ENCODE measurements around the gene MLN. TPM values are rescaled to one million over a fixed set of nuclear protein-coding genes. Genes with fewer than 3 reads are reported as not detected.

MLN gene
- total and polyA plus RNA-seq, 10 donors, result not detected

DNA sequence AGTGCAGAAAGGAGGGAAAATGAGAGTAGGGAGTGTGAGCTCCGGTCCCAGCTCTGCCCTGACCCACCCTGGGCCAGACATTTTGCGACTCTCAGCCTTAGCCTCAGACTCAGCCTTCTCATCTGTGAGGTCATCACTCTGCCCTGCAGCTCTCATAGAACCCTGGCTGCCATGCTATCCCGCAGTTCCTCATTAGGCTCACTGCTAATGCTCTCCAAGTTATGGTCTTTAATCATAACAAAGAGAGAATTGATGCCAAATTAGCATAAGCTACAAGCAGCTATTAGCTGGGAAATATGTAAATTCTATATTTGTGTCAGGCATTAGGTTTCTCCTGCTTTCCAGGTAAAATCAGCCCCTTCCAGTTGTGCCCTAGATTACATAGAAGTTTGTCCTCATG is 46.5 kb upstream of the MLN start:
- no peaks in the 10 kb centered on the region for H3K36me3 ChIP-seq
- H3K27me3 ChIP-seq (replicated peaks in 1 of 7), result peaks cover 0 to 62% (median 3%) of the 10 kb centered on the region in 7 donors
- no peak for TF ChIP-seq POLR2AphosphoS5 (IDR thresholded peaks at IDR 0.05)
- TF ChIP-seq, protein P1, sequence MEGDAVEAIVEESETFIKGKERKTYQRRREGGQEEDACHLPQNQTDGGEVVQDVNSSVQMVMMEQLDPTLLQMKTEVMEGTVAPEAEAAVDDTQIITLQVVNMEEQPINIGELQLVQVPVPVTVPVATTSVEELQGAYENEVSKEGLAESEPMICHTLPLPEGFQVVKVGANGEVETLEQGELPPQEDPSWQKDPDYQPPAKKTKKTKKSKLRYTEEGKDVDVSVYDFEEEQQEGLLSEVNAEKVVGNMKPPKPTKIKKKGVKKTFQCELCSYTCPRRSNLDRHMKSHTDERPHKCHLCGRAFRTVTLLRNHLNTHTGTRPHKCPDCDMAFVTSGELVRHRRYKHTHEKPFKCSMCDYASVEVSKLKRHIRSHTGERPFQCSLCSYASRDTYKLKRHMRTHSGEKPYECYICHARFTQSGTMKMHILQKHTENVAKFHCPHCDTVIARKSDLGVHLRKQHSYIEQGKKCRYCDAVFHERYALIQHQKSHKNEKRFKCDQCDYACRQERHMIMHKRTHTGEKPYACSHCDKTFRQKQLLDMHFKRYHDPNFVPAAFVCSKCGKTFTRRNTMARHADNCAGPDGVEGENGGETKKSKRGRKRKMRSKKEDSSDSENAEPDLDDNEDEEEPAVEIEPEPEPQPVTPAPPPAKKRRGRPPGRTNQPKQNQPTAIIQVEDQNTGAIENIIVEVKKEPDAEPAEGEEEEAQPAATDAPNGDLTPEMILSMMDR (IDR thresholded peaks at IDR 0.05 in 8 of 11, conservative IDR thresholded peaks at IDR 0.05 in 3 of 11), result no peak
- TF ChIP-seq POLR2A (IDR thresholded peaks at IDR 0.05), result no peak
- H3K27ac ChIP-seq, result no peak overlapping the region
- H3K4me3 ChIP-seq, result no peak overlapping the region
- H3K9me3 ChIP-seq, result no peaks in the 10 kb centered on the region
- intact Hi-C loops (cut with DNase I; ENCODE audit: low total_unique reads), result no loop called here
- H3K4me1 ChIP-seq, result peaks cover 0 to 10% (median 0%) of the 10 kb centered on the region in 6 donors
- 80 to 94% (median 86%) methylated on average over 3 of the region's 3 CpGs for WGBS, 5 donors
- no peak for DNase-seq

DNA sequence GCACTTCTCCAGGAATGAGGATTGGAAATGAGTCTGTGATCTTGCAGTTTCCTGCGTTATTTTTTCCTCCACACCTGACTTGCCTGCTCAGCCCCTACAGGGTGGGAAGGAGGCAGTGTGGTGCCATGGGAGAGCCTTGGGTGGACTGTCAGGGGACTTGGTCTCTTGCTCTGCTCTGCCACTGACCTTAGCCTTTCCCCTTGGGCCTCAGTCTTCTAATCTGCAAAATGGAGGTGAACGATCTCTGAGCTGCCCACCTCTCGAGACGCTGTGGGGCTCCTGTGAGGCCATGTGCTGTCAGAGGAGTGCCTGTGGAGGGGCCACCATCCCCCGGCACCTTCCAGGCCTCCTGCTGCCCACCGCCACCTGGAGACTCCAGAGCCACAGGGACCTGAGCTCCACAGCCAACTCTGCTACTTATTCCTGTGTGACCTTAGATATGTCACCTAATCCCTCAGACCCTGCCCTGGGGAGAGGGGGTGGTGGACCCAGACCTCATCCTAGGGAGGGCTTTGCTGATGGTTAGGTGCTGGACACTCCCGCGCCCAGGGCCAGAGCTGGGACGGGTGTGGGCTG is 45.8 kb upstream of the MLN start:
- Histone ChIP-seq H3K27me3 (replicated peaks in 1 of 7) (peaks cover 0 to 56% (median 3%) of the 10 kb centered on the region in 7 donors), H3K4me3 (no peak overlapping the region), H3K27ac (no peak overlapping the region), H3K4me1 (peaks cover 0 to 3% (median 0%) of the 10 kb centered on the region in 6 donors), H3K36me3 (no peaks in the 10 kb centered on the region), H3K9me3 (no peaks in the 10 kb centered on the region)
- intact Hi-C loops (cut with DNase I; ENCODE audit: low total_unique reads), result no loop called here
- TF ChIP-seq POLR2AphosphoS5 (IDR thresholded peaks at IDR 0.05) (no peak), POLR2A (IDR thresholded peaks at IDR 0.05) (no peak)
- TF ChIP-seq, protein P1 (IDR thresholded peaks at IDR 0.05 in 8 of 11, conservative IDR thresholded peaks at IDR 0.05 in 3 of 11), result no peak
- 91 to 98% (median 93%) methylated on average over 7 to 9 of the region's 9 CpGs for WGBS, 5 donors
- DNase-seq, result no peak

DNA sequence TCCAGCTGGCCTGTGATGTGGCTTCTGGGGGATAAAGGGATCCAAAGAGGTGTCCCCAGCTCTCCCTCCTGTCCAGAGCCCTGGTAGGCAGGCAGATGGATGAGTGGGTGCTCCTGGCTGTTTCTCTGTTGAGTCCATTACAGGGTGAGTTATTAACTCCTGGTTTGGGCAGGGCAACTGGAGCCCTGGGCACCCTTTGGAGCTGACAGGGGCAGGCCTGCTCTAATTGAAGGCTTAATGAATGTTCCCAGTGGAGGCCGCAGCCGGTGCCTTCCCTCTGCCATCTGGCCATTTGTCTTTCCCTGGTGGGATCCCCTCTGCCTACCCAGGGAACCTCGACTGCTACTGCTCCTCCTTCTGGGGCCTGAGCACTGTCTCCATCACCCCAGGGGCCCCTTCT is 44.7 kb upstream of the MLN start:
- 84 to 93% (median 91%) methylated on average over 3 of the region's 3 CpGs for WGBS, 5 donors
- H3K4me3 ChIP-seq, result no peak overlapping the region
- TF ChIP-seq POLR2A (IDR thresholded peaks at IDR 0.05), result no peak
- TF ChIP-seq, protein P1 (IDR thresholded peaks at IDR 0.05 in 8 of 11, conservative IDR thresholded peaks at IDR 0.05 in 3 of 11), result no peak
- no peak for TF ChIP-seq POLR2AphosphoS5 (IDR thresholded peaks at IDR 0.05)

DNA sequence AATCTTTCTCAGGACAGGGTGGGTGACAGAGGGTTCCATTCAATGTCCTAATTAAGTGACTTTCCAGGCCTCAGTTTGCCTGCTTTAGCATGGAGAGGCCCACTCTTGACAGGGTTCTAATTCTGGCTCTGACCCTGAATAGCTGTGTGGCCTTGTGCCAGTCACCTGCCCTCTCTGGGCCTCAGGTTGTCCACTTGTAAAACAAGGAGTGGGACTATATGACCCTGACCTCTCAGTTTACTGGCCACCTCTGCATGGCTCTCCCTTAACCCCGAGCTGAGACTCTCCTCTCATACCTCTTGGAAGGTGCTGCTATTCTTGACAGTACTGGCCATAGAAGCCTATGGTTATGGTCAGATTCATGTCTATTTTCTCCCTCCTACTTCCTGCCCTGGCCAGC is 44.1 kb upstream of the MLN start:
- Histone ChIP-seq H3K36me3 (no peaks in the 10 kb centered on the region), H3K4me1 (no peaks in the 10 kb centered on the region), H3K4me3 (no peak overlapping the region), H3K27ac (no peak overlapping the region), H3K9me3 (no peaks in the 10 kb centered on the region), H3K27me3 (replicated peaks in 1 of 7) (peaks cover 0 to 39% (median 2%) of the 10 kb centered on the region in 7 donors)
- no peak for DNase-seq
- TF ChIP-seq POLR2AphosphoS5 (IDR thresholded peaks at IDR 0.05) (no peak), POLR2A (IDR thresholded peaks at IDR 0.05) (no peak)
- TF ChIP-seq, protein P1 (IDR thresholded peaks at IDR 0.05 in 8 of 11, conservative IDR thresholded peaks at IDR 0.05 in 3 of 11), result no peak
- intact Hi-C loops (cut with DNase I; ENCODE audit: low total_unique reads), result no loop called here
- WGBS, 5 donors, result 78 to 95% (median 84%) methylated on average over 1 of the region's 1 CpG

More for the DNA sequence above, 44.7 kb upstream of the MLN start:
- peaks cover 0 to 45% (median 2%) of the 10 kb centered on the region in 7 donors for H3K27me3 ChIP-seq (replicated peaks in 1 of 7)
- no peaks in the 10 kb centered on the region for H3K9me3 ChIP-seq
- no peak for DNase-seq
- H3K4me1 ChIP-seq, result no peaks in the 10 kb centered on the region
- no peak overlapping the region for H3K27ac ChIP-seq
- intact Hi-C loops (cut with DNase I; ENCODE audit: low total_unique reads), result no loop called here
- no peaks in the 10 kb centered on the region for H3K36me3 ChIP-seq
